HT-29 (cell line): ENCODE data around the gene PNMA5. TPM values are rescaled to one million over a fixed set of nuclear protein-coding genes. Genes with fewer than 3 reads are reported as not detected.

Source experiments
- DNase-seq: peaks from one replicate; pipeline ENCODE4 v3.0.0-alpha.2; 2015; ENCODE audit warnings: low spot score
- total RNA-seq: library from RNA; depleted of rRNA; stranded (reverse); fragments of >200 nt; shearing (Covaris generic); gene quantifications from 2 replicates; pipeline ENCODE4 v1.2.3, GENCODE V29; 2014; rRNA removed

Gene PNMA5
- total RNA-seq, 1 experiment from 2014 or later, result 0.10 TPM

DNA sequence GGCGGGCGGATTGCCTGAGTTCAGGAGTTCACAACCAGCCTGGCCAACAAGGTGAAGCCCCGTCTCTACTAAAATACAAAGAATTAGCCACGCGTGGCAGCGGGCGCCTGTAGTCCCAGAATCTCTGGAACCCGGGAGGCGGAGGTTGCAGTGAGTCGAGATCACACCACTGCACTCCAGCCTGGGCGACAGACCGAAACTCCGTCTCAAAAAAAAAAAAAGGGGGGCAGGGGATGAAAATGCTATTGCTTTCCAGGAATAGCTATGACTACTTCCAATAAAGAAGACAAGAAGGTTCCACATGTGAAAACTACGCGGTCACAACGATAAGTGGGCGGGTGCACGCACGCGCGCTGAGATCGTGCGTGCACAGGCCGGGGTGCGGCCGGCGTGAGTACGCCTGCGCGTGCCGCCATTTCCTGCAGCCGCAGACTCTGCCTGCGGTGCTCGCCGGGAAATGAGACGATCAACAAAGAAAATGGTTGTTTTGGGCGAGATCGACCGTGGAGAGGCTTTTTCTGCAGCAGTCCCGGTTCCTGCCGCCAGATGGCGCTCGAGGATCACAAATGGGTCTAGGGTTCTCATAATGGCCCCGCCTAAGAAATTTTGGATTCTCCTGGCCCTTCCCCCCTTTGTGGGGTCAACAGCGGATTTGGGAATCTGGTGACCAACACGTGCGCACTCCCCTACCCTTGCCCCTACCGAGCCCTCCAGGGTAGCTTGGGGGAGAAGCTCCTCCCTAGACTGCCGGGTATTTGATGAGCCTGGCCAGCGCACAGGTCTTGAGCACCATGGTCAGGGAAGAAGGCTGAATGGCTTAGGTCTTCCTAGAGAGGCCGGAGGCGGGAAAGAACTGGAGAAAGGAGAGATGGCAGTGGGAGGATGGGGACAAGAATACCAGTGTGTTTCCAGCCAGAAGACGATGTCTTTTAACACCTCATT is 35.1 kb downstream of the PNMA5 start:
- peak; percentile 97 for DNase-seq

DNA sequence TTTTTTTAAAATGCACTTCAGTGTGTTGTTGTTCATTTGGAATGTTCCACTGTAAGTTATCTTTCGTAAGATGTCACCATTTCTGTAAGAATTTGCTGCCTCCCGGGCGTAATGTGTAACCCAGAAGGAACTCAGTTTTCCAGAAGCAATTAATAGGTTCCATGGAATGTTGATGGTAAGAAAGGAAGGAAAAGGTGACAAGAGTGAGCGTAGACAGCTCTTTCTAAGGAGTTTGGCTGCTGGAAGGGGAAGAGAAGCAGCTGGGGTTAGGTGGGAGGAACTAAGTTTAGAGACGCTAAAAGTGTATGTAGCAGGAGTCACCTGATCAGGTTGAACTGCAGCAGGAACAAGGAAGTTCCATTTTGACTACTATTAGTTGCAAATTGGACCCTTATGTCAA is 35.9 kb downstream of the PNMA5 start:
- peak; percentile 22 for DNase-seq

GRCh38 chrX:152950786-152951185 is 43.1 kb downstream of the PNMA5 start:
- DNase-seq, result no peak

DNA sequence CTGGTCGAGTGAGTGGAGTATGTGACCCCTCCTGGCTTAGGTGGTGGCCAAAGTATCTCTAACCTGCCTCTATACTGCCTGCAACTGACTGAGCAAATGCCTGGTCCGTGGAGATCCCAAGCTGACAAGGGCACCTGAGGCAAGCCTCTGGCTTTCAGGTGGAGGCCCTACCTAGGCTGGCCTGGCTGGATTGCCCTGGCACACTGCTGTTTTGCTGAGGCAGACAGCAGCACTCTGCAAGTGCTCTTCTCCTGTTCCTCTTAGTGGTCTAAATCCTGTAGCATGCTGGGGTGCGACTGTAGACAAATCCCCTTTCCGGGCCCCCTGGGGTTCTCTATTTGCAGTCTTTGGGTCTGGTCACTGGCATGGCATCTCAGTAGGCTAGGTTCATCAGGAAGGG is 44.8 kb downstream of the PNMA5 start:
- no peak for DNase-seq

GRCh38 chrX:152946681-152947080 is 47.2 kb downstream of the PNMA5 start:
- DNase-seq, result no peak

GRCh38 chrX:152945021-152945979 is 48.6 kb downstream of the PNMA5 start:
- no peak for DNase-seq

DNA sequence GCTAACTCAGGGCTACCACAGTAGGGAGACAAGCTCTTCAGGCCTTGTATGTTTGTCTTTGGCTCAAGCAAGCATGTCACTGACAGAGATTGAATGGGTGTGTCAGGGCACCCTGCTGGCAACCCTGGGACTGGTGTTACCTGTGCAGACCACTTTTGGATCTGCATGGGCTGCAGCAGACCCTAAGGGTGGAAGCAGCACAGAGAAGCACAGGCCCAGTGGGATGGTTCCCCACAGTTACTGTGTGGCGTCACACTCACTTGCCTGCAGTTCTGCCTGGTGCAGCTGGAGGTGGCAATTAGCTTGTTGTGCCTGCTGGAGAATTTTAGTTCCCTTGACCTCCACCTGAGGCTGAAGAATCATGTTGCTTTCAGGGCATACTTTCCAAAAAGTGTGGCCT is 50.1 kb downstream of the PNMA5 start:
- no peak for DNase-seq

DNA sequence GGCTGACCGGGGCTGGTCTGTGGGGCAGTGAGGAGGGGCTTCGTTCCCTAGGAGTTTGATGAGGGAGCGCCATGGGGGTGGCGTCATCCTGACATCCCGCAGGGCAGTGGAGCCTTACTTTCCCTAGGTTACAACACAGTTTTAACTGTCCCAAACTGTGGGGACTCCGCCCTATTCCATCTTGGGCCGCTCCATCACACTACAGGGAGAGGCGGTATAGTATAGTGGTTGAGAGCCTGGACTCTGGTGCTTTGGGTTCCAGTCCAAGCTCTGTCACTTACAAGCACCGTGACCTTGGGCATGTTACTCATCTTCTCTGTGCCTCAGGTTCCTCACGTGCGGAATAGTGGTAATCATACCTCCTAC is 51.9 kb downstream of the PNMA5 start:
- no peak for DNase-seq

GRCh38 chrX:152941328-152942076 is 52.4 kb downstream of the PNMA5 start:
- peak; percentile 94 for DNase-seq

Other genes with a start within 250 kb of the PNMA5 start
- gene MAGEA2, start 240.3 kb downstream of the PNMA5 start, total RNA-seq, result 0.94 TPM in 1 of 2 replicates, not detected in the other
- gene CSAG3, start 234.9 kb downstream of the PNMA5 start, total RNA-seq, result not detected in 2 replicates
- 3.2 and 8.3 TPM in 2 replicates for gene MAGEA6, start 224.4 kb downstream of the PNMA5 start, total RNA-seq
- gene CETN2, start 163.4 kb downstream of the PNMA5 start, total RNA-seq, result 21.9 and 29.2 TPM in 2 replicates
- 52.6 and 56.7 TPM in 2 replicates for gene NSDHL, start 163.1 kb downstream of the PNMA5 start, total RNA-seq
- gene ZNF185, start 96.0 kb downstream of the PNMA5 start, total RNA-seq, result 3.5 and 4.0 TPM in 2 replicates
- not detected in 2 replicates for gene PNMA3, start 62.4 kb upstream of the PNMA5 start, total RNA-seq
- not detected in 2 replicates for gene PNMA6A, start 78.3 kb upstream of the PNMA5 start, total RNA-seq
- gene MAGEA1, start 185.2 kb upstream of the PNMA5 start, total RNA-seq, result not detected in 2 replicates